IPS-18a (cell line): ENCODE results near the gene ADAMTS17.

ENCODE experiments used
- H3K27ac ChIP-seq: one replicate; pipeline ENCODE4 v1.5.1; 2013; ENCODE audit warnings: low read length
- H3K27me3 ChIP-seq: one replicate; pipeline ENCODE4 v1.6.1; 2013; ENCODE audit warnings: mild to moderate bottlenecking, low read length; ENCODE audit not compliant: control insufficient read depth, insufficient read depth
- H3K36me3 ChIP-seq: one replicate; pipeline ENCODE4 v1.6.1; 2013; ENCODE audit warnings: low read depth, low read length; ENCODE audit not compliant: control insufficient read depth
- H3K4me1 ChIP-seq: one replicate; pipeline ENCODE4 v1.6.1; 2013; ENCODE audit warnings: low read depth, low read length; ENCODE audit not compliant: control insufficient read depth
- H3K4me3 ChIP-seq: one replicate; pipeline ENCODE4 v1.5.1; 2013; ENCODE audit warnings: low read length
- H3K9ac ChIP-seq: one replicate; pipeline ENCODE4 v1.6.1; 2013; ENCODE audit warnings: mild to moderate bottlenecking, low read length, moderate library complexity
- H3K9me3 ChIP-seq: one replicate; pipeline ENCODE4 v1.6.1; 2013; ENCODE audit warnings: low read depth, low read length; ENCODE audit not compliant: control insufficient read depth

Gene ADAMTS17

DNA sequence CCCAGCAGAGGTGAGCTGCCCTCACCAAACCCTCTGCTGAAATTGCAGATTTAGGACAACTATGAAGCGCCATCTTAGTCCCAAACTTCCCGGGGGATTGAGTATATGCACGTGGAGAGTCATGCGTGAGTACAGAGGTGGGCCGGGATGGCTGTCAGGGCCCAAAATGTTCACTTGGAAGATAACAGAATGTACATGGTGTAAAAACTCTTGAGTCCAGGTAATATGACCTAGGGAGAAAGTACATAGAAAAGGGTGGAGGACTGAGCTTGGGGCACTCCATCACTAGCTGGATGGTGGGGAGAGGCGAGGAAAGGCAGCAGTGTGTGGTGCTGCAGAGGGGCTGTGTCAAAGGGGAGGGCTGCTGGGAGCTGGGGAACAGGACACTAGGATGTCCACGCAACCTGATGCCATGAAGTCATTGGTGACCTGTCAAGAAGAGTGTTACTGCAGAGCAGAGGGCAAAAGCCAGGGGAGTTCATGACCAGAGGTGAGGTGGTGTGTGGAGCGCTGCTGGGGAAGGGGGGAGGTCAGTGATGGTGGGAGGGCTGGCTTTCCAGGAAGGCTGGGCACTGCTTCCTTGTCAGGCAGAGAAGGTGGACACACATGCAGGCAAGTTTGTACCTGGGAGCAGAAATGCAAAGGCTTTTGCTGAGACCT is 372.4 kb downstream of the ADAMTS17 start:
- Histone ChIP-seq H3K4me3 (no peak overlapping the region), H3K27ac (no peak overlapping the region), H3K36me3 (no peaks in the 10 kb centered on the region), H3K4me1 (no peaks in the 10 kb centered on the region), H3K9me3 (no peaks in the 10 kb centered on the region), H3K9ac (no peak overlapping the region), H3K27me3 (no peaks in the 10 kb centered on the region)

DNA sequence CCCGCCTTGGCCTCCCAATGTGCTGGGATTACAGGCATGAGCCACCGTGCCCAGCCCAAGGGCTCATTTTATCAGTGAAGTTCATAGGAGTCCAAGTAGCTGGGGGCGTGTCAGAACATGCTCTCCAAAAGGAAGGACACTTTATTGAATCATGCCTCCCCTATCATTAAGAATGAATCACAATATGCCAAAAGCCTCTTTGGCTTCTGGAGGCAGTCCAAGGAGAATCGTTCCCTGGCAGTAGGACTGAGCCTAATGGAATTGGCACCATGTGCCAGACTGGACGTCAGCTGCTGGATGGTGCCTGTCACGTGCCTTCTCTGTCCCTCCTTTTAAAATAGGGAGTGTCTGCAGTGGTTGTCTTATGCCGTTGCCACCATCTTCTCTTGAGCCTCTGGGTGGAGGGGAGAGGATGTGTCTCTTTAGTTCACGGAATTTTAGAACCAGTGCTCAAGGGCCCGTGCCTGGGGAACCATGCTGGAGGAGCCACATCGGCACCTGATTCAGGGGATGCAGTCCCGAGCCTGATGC is 373.9 kb downstream of the ADAMTS17 start:
- Histone ChIP-seq H3K27me3 (no peaks in the 10 kb centered on the region), H3K27ac (no peak overlapping the region), H3K4me1 (no peaks in the 10 kb centered on the region)

DNA sequence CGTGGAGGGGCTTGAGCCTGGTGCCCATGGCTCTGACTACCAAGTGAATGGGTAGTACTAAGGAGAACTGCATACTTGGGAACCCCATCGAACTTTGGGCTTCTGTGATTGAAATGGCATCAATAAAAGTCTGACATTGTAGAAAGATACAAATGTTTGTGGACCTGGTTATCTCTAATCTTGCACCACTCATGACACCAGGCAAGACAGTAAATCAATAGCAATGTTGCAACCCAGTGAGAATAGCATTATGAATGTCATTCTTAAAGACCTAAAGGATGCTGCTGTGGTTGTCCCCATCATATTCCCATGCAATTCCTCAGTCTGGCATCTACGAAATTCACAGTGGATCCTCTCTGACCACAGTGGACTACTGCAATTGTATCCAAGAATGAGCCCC is 375.0 kb downstream of the ADAMTS17 start:
- Histone ChIP-seq H3K4me3 (no peak overlapping the region), H3K36me3 (no peaks in the 10 kb centered on the region), H3K27ac (no peak overlapping the region), H3K27me3 (no peaks in the 10 kb centered on the region), H3K9ac (no peak overlapping the region), H3K4me1 (no peaks in the 10 kb centered on the region), H3K9me3 (no peaks in the 10 kb centered on the region)

More for the DNA sequence above, 373.9 kb downstream of the ADAMTS17 start:
- Histone ChIP-seq H3K9me3 (no peaks in the 10 kb centered on the region), H3K9ac (no peak overlapping the region), H3K4me3 (no peak overlapping the region), H3K36me3 (no peaks in the 10 kb centered on the region)

DNA sequence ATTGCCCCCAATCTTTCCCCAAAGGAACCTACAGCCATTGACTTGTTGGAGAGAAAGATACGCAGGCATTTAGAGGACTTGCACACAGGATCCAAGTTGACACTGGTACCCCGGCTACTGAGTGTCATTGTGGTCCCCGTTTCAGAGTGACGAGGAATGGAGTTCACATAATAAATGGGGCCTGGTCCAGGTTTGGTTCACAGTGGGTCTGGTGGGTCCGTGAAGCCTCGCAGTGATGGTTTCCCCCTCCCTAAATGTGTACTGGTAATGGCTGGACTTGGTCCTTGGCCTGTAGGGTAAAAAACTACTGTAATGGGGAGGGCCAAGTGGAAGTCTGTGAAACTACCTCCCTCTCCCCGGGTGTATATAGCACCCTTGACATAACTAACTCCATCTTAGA is 376.4 kb downstream of the ADAMTS17 start:
- H3K9me3 ChIP-seq = no peaks in the 10 kb centered on the region
- no peak overlapping the region for H3K27ac ChIP-seq
- no peaks in the 10 kb centered on the region for H3K4me1 ChIP-seq
- H3K9ac ChIP-seq = no peak overlapping the region
- no peaks in the 10 kb centered on the region for H3K27me3 ChIP-seq
- H3K36me3 ChIP-seq = no peaks in the 10 kb centered on the region
- no peak overlapping the region for H3K4me3 ChIP-seq

DNA sequence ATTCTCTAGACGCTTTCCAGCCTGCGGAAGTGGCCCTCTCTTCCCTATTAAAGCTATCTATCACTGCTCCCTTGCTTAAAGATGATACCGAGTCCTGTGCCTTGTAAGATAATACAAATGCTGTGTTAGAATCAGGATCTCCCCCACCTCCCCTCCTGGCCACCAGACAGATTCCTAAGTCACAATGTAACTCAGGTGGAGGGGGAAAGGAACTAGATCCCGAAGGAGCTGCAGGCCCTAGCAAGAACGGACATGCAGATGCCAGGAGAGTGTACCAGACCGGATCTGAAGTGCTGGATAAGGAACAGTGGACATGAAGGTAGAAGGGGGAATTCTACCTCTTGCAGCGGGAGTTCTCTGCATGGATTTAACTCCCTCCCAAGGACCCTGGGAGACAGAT is 377.8 kb downstream of the ADAMTS17 start:
- H3K27me3 ChIP-seq = no peaks in the 10 kb centered on the region
- no peak overlapping the region for H3K4me3 ChIP-seq
- H3K9me3 ChIP-seq = no peaks in the 10 kb centered on the region
- no peak overlapping the region for H3K27ac ChIP-seq
- H3K36me3 ChIP-seq = no peaks in the 10 kb centered on the region
- no peaks in the 10 kb centered on the region for H3K4me1 ChIP-seq
- H3K9ac ChIP-seq = no peak overlapping the region

DNA sequence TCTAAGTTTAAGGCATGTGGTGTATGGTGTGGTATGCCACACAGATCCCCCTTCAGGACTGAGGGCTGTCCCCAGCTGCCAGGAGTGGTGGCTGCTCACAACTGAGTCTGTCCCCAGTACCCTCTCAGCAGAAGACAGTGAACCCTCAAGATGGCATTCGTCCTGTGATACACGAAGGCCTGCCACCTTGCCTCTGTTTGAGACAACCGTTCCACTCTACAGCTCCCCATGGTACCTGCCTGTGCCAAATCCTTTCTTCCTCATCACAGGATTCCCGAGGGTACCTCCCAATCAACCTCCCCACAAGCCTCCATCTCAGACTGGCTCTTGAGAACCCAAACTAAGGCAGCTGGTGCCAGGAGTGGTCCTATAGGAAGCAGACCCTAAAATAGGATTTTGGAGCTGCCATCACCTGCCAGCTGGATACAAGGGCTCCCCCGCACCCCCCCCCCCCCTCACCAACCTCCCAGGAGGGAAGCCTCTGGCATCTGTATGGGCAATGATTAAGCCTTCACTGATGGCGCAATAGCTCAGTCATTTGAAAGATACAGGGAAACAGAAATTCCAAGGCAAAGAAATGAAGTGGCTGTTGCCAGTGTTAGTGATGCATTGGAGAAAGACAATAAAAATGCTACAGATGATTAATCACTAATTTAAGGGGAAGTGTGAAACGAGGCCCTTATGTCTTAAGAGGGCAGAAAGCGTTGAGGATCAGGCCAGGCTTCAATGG is 378.5 kb downstream of the ADAMTS17 start:
- Histone ChIP-seq H3K4me3 (no peak overlapping the region), H3K27ac (no peak overlapping the region), H3K36me3 (no peaks in the 10 kb centered on the region), H3K27me3 (no peaks in the 10 kb centered on the region), H3K4me1 (no peaks in the 10 kb centered on the region), H3K9me3 (no peaks in the 10 kb centered on the region), H3K9ac (no peak overlapping the region)

DNA sequence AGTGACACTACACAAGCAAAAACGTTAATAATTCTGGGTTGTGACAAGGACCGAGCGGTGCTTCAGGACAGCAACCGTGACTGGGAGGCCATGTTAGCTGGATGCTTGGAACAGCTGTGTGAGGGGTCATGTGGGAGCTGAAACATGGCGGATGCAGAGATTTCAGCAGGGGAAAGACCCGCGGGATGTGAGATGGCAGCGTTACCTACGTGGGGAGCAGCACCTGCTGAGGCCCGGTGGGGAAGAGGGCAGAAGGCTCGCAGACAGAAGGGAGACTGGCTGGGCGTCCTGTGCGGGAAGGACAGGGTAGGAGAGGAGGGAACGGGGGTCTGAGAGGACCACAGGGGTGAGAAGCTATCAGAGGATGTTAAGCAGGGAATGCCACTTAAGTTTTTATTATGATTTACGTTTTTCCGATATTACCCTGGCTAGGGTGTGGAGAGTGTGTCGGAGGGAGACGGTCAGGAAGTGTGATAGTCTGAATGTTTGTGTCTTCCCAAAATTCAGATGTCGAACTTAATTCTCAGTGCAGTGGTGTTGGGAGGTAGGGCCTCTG is 379.7 kb downstream of the ADAMTS17 start:
- no peaks in the 10 kb centered on the region for H3K4me1 ChIP-seq
- no peaks in the 10 kb centered on the region for H3K27me3 ChIP-seq
- H3K27ac ChIP-seq = no peak overlapping the region
- no peak overlapping the region for H3K9ac ChIP-seq
- no peaks in the 10 kb centered on the region for H3K36me3 ChIP-seq
- no peaks in the 10 kb centered on the region for H3K9me3 ChIP-seq
- H3K4me3 ChIP-seq = no peak overlapping the region

DNA sequence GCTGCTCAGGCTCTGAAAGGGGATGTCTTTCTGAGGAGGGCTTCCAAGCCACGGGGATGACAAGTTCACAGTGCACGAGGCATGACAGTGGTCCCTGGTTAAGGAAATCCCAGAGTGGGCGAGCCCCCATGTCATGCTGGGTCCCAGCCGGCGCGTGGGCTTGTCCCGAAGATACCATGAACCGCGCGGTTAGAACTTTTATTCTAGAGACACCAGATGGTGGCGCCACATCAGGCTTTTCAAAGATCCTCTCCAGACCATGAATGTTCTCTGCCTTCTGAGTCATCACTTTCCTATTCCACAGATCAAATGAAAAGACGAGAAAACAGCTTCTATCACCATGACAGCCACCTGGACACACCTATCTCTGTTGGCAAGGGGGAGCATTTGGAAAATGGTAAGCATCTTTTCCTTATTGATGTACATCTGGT is 380.7 kb downstream of the ADAMTS17 start:
- Histone ChIP-seq H3K4me3 (no peak overlapping the region), H3K36me3 (no peaks in the 10 kb centered on the region), H3K27me3 (no peaks in the 10 kb centered on the region), H3K9me3 (no peaks in the 10 kb centered on the region), H3K4me1 (no peaks in the 10 kb centered on the region), H3K27ac (no peak overlapping the region), H3K9ac (no peak overlapping the region)

DNA sequence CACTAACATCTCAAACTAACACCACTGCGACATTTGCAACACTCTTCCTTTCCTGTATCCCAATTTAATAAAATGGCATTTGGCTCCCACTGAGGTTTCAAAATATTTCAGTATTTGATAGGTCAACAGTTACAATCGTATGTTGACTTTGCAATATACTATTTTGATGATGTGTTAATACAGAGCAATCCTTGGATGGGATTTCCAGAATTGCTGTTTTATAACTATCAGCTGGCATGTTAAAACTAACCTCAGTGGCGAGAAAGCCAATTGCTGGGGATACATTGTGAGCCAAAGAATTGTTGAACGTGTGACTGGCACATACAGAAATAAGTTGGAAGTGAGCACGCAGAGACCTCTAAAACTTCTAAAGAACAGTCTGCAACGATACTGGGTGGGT is 382.4 kb downstream of the ADAMTS17 start:
- no peaks in the 10 kb centered on the region for H3K4me1 ChIP-seq
- H3K4me3 ChIP-seq = no peak overlapping the region
- no peaks in the 10 kb centered on the region for H3K27me3 ChIP-seq
- H3K9ac ChIP-seq = no peak overlapping the region
- H3K36me3 ChIP-seq = no peaks in the 10 kb centered on the region
- no peak overlapping the region for H3K27ac ChIP-seq
- H3K9me3 ChIP-seq = no peaks in the 10 kb centered on the region

DNA sequence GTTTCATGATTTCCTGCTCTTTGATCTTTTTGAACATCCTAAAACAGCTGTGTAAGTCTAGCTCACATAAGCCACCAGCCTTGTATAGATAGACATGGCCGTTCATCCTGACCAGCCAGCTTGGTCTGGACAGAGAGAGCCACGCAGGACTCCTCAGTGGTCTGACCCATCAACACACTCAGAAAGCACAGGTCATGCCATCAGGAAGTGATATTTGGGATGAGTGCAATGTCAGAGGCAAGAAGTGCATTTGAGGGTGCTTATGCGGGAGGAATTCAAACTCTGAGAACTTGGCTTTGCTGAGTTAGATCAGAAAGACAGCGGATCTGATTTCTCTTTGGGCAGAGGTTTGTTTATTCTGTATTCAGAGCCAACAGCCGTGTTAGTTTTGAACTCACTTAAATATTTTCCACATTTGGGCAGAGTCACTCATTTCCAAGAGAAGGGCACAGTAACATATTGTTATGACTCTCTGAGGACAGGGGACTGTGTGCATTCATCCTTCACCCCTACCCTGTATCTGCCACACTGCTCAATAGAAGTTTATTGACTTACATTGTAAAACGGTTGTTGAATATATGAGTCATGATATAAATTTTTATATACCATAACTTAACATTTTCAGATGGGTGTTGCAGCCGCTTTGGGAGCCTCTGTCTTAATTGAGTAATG is 383.2 kb downstream of the ADAMTS17 start:
- H3K4me1 ChIP-seq = no peaks in the 10 kb centered on the region
- H3K27me3 ChIP-seq = no peaks in the 10 kb centered on the region

DNA sequence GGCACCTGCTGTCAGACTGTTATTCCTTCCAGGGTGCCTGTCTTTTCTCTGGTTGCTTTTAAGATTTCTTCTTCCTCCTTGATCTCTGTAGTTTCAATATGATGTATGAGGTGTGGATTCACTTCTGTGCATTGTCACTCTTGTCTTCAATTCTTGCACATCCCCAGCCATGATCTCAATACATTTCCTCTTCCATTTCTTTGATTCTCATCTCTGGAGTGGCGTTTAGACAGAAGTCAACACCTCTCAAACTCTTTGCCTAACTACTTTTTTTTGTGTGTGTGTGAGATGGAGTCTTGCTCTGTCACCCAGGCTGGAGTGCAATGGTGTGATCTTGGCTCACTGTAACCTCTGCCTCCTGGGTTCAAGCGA is 384.1 kb downstream of the ADAMTS17 start:
- Histone ChIP-seq H3K36me3 (no peaks in the 10 kb centered on the region), H3K4me1 (no peaks in the 10 kb centered on the region), H3K9ac (no peak overlapping the region), H3K4me3 (no peak overlapping the region), H3K9me3 (no peaks in the 10 kb centered on the region), H3K27me3 (no peaks in the 10 kb centered on the region), H3K27ac (no peak overlapping the region)

More for the DNA sequence above, 383.2 kb downstream of the ADAMTS17 start:
- no peak overlapping the region for H3K4me3 ChIP-seq
- H3K9me3 ChIP-seq = no peaks in the 10 kb centered on the region
- H3K36me3 ChIP-seq = no peaks in the 10 kb centered on the region
- no peak overlapping the region for H3K9ac ChIP-seq
- no peak overlapping the region for H3K27ac ChIP-seq
